SK-N-MC (cell line): ENCODE data around the gene TAOK1.

Experiments
- EZH2 ChIP-seq: fragments of 200-600 bp; sonication (generic); IDR thresholded peaks from one replicate; pipeline ENCODE4 v1.6.1; 2017; ENCODE audit warnings: antibody characterized with exemption
- POLR2AphosphoS5 ChIP-seq: IDR thresholded peaks from 2 replicates; pipeline ENCODE4 v1.6.1; 2012; ENCODE audit warnings: mild to moderate bottlenecking, low read depth, low read length, borderline replicate concordance

DNA sequence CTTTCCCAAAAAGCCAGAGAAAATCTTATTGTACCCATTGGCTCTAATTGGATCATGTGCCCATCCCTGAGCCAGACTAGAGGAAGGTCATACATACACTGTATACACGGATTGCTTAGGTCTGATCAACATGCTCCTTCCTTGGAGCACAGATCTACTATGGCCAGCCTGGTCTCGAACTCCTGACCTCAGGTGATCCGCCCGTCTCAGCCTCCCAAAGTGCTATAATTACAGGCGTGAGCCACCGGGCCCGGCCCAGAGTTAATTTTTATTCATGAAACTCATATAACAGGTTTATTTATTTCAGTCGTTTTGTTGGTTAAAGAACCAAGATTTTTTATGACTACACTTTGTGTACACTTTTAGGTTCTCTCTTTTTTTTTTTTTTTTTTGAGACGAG is 1.2 kb upstream of the TAOK1 start:
- TF ChIP-seq EZH2 (no peak), POLR2AphosphoS5 (no peak)
